MCF 10A (cell line): ENCODE measurements around the gene IL23A. TPM values are rescaled to one million over a fixed set of nuclear protein-coding genes. Genes with fewer than 3 reads are reported as not detected.

ENCODE experiments used
- BruUV-seq: library from RNA; stranded (reverse); fragments of 400-500 nt; replicated peaks from 2 replicates; lab custom pipeline; 2021; lab: Mats Ljungman, UMichigan
- CTCF ChIA-PET: fragments of 300-600 bp; sonication (Branson Sonifier 250); formaldehyde crosslinking; extraction: SDS; loops from one replicate; lab custom pipeline; 2021; ENCODE audit warnings: antibody characterized with exemption, inconsistent platforms; lab: Yijun Ruan, JAX
- POLR2A ChIA-PET: fragments of 300-600, 350-650 bp; sonication (Branson Sonifier 250); formaldehyde crosslinking; extraction: SDS; loops from one replicate; lab custom pipeline; 2020; ENCODE audit warnings: antibody characterized with exemption, inconsistent platforms; lab: Yijun Ruan, JAX
- DNase-seq: peaks from one replicate; pipeline ENCODE4 v3.0.0-alpha.2; 2018; ENCODE audit not compliant: unreplicated experiment
- H3K27ac Mint-ChIP-seq: one replicate; pipeline ENCODE4 v1.8.0; 2022; ENCODE audit warnings: mild to moderate bottlenecking, low read depth, mixed read lengths; ENCODE audit not compliant: unreplicated experiment
- H3K27me3 Mint-ChIP-seq: one replicate; pipeline ENCODE4 v1.8.0; 2022; ENCODE audit warnings: mixed read lengths; ENCODE audit not compliant: insufficient read depth, unreplicated experiment
- H3K36me3 Mint-ChIP-seq: one replicate; pipeline ENCODE4 v1.8.0; 2022; ENCODE audit warnings: mild to moderate bottlenecking, moderate library complexity, mixed read lengths; ENCODE audit not compliant: insufficient read depth, unreplicated experiment
- H3K4me1 Mint-ChIP-seq: one replicate; pipeline ENCODE4 v1.8.0; 2022; ENCODE audit warnings: mixed read lengths; ENCODE audit not compliant: insufficient read depth, unreplicated experiment
- H3K4me3 Mint-ChIP-seq: one replicate; pipeline ENCODE4 v1.8.0; 2022; ENCODE audit warnings: mild to moderate bottlenecking, moderate library complexity, mixed read lengths; ENCODE audit not compliant: unreplicated experiment
- H3K9me3 Mint-ChIP-seq: one replicate; pipeline ENCODE4 v1.8.0; 2022; ENCODE audit warnings: mixed read lengths; ENCODE audit not compliant: unreplicated experiment
- CTCF ChIP-seq: fragments of 200-600 bp; IDR thresholded peaks from one replicate; pipeline ENCODE4 v1.8.0; 2022; ENCODE audit warnings: antibody characterized with exemption, mild to moderate bottlenecking; ENCODE audit not compliant: unreplicated experiment
- intact Hi-C: fragments of 100-400 bp; cut with micrococcal nuclease; formaldehyde crosslinking; loops from 2 replicates; pipeline ENCODE4 v1.14.1; 2022
- total RNA-seq: library from RNA; stranded (reverse); gene quantifications from 2 replicates; pipeline ENCODE4 v1.2.3, GENCODE V29; 2022

Gene IL23A
- total RNA-seq, 1 experiment from 2014 or later = 0.61 TPM

- DNase-seq = no peak
- Mint-ChIP-seq H3K9me3 (no peaks in the 10 kb centered on the region), H3K27ac (no peak overlapping the region), H3K4me1 (no peaks in the 10 kb centered on the region), H3K36me3 (peaks cover 76% of the 10 kb centered on the region), H3K27me3 (no peaks in the 10 kb centered on the region), H3K4me3 (no peak overlapping the region)
- TF ChIP-seq CTCF = no peak
- intact Hi-C loops = no loop called here
- ChIA-PET CTCF (interaction anchor here (0.6 to 0.7 kb wide), 2 partner anchors 14 to 247 kb away, joined by 4 read pairs; partner anchors contain the start of gene IL23A), POLR2A (interaction anchor here (0.8 kb wide), 2 partner anchors 10 to 14 kb away, joined by 3 read pairs; no protein-coding TSS in a partner anchor)
- BruUV-seq = no TSS peak
These were observed 14.5 kb upstream of the IL23A start for GRCh38 chr12:56324206-56324605.

- intact Hi-C loops = no loop called here
- no peak overlapping the region for H3K4me3 Mint-ChIP-seq
- POLR2A ChIA-PET = interaction anchor here (0.6 to 2.4 kb wide), 2 partner anchors 10 to 59 kb away, joined by 3 to 14 read pairs; partner anchors contain the start of gene CNPY2
These were observed 12.6 kb upstream of the IL23A start for GRCh38 chr12:56326126-56326525.

GRCh38 chr12:56326533-56326932 is 12.2 kb upstream of the IL23A start:
- Mint-ChIP-seq H3K9me3 (no peaks in the 10 kb centered on the region), H3K27ac (no peak overlapping the region), H3K36me3 (peaks cover 74% of the 10 kb centered on the region), H3K27me3 (no peaks in the 10 kb centered on the region), H3K4me1 (peaks cover 6% of the 10 kb centered on the region), H3K4me3 (no peak overlapping the region)
- intact Hi-C loops = no loop called here
- ChIA-PET CTCF (interaction anchor here (1.0 kb wide), 1 partner anchor 135 kb away, joined by 3 read pairs; no protein-coding TSS in a partner anchor), POLR2A (interaction anchor here (0.6 to 2.4 kb wide), 3 partner anchors 10 to 59 kb away, joined by 3 to 14 read pairs (median 3); partner anchors contain the start of gene CNPY2)
- BruUV-seq = no TSS peak
- DNase-seq = no peak
- no peak for TF ChIP-seq CTCF

More at GRCh38 chr12:56326126-56326525, 12.6 kb upstream of the IL23A start:
- H3K36me3 Mint-ChIP-seq = peaks cover 70% of the 10 kb centered on the region
- CTCF ChIA-PET = interaction anchor here (0.8 kb wide), 1 partner anchor 911 kb away, joined by 3 read pairs; a partner anchor contains a TSS
- BruUV-seq = no TSS peak
- TF ChIP-seq CTCF = no peak
- no peak overlapping the region for H3K27ac Mint-ChIP-seq
- no peaks in the 10 kb centered on the region for H3K27me3 Mint-ChIP-seq
- no peaks in the 10 kb centered on the region for H3K9me3 Mint-ChIP-seq
- peaks cover 2% of the 10 kb centered on the region for H3K4me1 Mint-ChIP-seq
- no peak for DNase-seq

- H3K27ac Mint-ChIP-seq = no peak overlapping the region
- intact Hi-C loops = no loop called here
- ChIA-PET POLR2A (interaction anchor here (1.5 to 7.0 kb wide), 4 partner anchors 13 to 133 kb away, joined by 3 to 87 read pairs (median 49); partner anchors contain the start of genes CNPY2, CS and STAT2), CTCF (interaction anchor here (1.5 to 1.7 kb wide), 3 partner anchors 14 to 133 kb away, joined by 5 to 6 read pairs (median 5); no protein-coding TSS in a partner anchor)
- no TSS peak for BruUV-seq
- peaks cover 53% of the 10 kb centered on the region for H3K36me3 Mint-ChIP-seq
- H3K4me3 Mint-ChIP-seq = no peak overlapping the region
- H3K4me1 Mint-ChIP-seq = peaks cover 16% of the 10 kb centered on the region
- no peak for DNase-seq
- H3K27me3 Mint-ChIP-seq = no peaks in the 10 kb centered on the region
- no peaks in the 10 kb centered on the region for H3K9me3 Mint-ChIP-seq
- no peak for TF ChIP-seq CTCF
These were observed 7.7 kb upstream of the IL23A start for GRCh38 chr12:56330936-56331490.
